ENCODE measurements around the gene PDE9A. TPM values are rescaled to one million over a fixed set of nuclear protein-coding genes. Genes with fewer than 3 reads are reported as not detected.

Gene PDE9A
- polyA plus RNA-seq, 1 experiment, result 0.14 TPM

DNA sequence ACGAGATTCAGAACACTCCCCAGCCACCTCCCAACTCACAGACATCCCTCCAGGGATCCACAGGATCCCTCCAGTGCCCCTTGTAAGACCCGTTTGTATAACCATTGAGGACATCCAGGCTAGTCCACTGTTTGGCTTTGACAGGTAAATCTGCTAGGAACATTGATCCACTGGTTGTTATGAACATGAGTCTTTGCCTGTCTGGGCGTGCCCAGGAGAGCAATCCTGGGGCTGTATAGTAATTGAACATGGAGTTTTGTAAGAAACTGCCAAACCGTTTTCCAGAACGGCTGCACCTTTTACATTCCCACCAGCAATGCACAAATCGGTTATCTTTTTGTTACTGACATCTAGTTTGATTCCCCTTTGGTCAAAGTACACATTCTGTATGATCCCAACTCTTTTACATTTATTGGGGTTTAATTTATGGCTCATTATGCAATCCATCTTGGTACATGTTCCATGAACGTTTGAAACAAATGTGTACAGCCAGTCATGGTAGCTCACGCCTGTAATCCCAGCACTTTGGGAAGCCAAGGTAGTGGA is 137.2 kb downstream of the PDE9A start:
- POLR2A ChIA-PET, result no interaction called here

DNA sequence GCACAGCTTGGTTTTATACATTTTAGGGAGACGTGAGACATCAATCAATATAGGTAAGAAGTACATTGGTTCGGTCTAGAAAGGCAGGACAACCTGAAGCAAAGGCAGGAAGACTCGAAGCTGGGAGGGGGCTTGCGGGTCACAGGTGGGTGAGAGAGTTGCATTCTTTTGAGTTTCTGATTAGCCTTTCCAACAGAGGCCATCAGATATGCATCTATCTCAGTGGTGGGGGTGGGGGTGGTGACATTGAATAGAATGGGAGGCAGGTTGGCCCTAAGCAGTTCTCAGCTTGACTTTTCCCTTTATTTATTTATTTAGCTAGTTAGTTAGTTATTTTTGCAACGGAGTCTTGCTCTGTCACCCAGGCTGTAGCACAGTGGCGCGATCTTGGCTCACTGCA is 140.4 kb downstream of the PDE9A start:
- TF ChIP-seq, protein P1, sequence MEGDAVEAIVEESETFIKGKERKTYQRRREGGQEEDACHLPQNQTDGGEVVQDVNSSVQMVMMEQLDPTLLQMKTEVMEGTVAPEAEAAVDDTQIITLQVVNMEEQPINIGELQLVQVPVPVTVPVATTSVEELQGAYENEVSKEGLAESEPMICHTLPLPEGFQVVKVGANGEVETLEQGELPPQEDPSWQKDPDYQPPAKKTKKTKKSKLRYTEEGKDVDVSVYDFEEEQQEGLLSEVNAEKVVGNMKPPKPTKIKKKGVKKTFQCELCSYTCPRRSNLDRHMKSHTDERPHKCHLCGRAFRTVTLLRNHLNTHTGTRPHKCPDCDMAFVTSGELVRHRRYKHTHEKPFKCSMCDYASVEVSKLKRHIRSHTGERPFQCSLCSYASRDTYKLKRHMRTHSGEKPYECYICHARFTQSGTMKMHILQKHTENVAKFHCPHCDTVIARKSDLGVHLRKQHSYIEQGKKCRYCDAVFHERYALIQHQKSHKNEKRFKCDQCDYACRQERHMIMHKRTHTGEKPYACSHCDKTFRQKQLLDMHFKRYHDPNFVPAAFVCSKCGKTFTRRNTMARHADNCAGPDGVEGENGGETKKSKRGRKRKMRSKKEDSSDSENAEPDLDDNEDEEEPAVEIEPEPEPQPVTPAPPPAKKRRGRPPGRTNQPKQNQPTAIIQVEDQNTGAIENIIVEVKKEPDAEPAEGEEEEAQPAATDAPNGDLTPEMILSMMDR (IDR thresholded peaks at IDR 0.05; ENCODE audit: low read depth, low read length), result no peak
- ChIA-PET POLR2A (no interaction called here), CTCF (no interaction called here)
- Histone ChIP-seq H3K4me3 (ENCODE audit: low read depth, low read length) (no peak overlapping the region), H3K27me3 (ENCODE audit: control insufficient read depth, insufficient read depth, low read length) (no peaks in the 10 kb centered on the region), H3K27ac (ENCODE audit: low read depth, low read length) (no peak overlapping the region), H3K9me3 (ENCODE audit: control insufficient read depth, insufficient read depth, low read length) (no peaks in the 10 kb centered on the region)
- no peak for DNase-seq (ENCODE audit: low read depth, low spot score)

More for the DNA sequence above, 137.2 kb downstream of the PDE9A start:
- H3K9me3 ChIP-seq (ENCODE audit: control insufficient read depth, insufficient read depth, low read length), result no peaks in the 10 kb centered on the region; the same call in 1 of the 2 replicates
- CTCF ChIA-PET, result no interaction called here
- DNase-seq (ENCODE audit: low read depth, low spot score), result no peak
- H3K4me3 ChIP-seq (ENCODE audit: low read depth, low read length), result no peak overlapping the region
- H3K27me3 ChIP-seq (ENCODE audit: control insufficient read depth, insufficient read depth, low read length), result peaks cover 3% of the 10 kb centered on the region
- TF ChIP-seq, protein P1 (IDR thresholded peaks at IDR 0.05; ENCODE audit: low read depth, low read length), result no peak
- no peak overlapping the region for H3K27ac ChIP-seq (ENCODE audit: low read depth, low read length)

DNA sequence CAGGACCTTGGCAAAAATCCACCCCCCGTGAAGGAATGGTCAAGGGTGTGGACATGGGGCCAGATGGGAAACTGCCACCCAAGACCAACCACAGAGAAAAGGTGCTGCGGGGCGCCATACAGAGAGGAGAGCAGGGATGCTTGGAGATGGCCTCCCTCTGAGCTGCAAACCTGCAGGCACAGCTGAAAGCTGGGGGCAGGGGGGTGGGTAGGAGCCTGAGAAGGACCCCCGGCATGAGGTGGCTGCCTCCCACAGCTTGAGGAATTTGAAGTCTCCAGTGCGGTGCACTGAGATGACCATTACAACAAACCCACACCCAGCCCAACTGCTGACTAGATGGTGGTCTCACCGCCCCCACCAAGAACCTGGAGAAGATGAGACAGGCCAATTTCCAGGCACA is 141.1 kb downstream of the PDE9A start:
- Histone ChIP-seq H3K9me3 (ENCODE audit: control insufficient read depth, insufficient read depth, low read length) (no peaks in the 10 kb centered on the region), H3K27me3 (ENCODE audit: control insufficient read depth, insufficient read depth, low read length) (no peaks in the 10 kb centered on the region), H3K4me3 (ENCODE audit: low read depth, low read length) (no peak overlapping the region), H3K27ac (ENCODE audit: low read depth, low read length) (no peak overlapping the region)
- POLR2A ChIA-PET, result interaction anchor here (0.6 kb wide), 1 partner anchor 36 kb away, joined by 7 read pairs; no protein-coding TSS in a partner anchor
- TF ChIP-seq, protein P1 (IDR thresholded peaks at IDR 0.05; ENCODE audit: low read depth, low read length), result no peak
- no peak for DNase-seq (ENCODE audit: low read depth, low spot score)
- CTCF ChIA-PET, result no interaction called here

DNA sequence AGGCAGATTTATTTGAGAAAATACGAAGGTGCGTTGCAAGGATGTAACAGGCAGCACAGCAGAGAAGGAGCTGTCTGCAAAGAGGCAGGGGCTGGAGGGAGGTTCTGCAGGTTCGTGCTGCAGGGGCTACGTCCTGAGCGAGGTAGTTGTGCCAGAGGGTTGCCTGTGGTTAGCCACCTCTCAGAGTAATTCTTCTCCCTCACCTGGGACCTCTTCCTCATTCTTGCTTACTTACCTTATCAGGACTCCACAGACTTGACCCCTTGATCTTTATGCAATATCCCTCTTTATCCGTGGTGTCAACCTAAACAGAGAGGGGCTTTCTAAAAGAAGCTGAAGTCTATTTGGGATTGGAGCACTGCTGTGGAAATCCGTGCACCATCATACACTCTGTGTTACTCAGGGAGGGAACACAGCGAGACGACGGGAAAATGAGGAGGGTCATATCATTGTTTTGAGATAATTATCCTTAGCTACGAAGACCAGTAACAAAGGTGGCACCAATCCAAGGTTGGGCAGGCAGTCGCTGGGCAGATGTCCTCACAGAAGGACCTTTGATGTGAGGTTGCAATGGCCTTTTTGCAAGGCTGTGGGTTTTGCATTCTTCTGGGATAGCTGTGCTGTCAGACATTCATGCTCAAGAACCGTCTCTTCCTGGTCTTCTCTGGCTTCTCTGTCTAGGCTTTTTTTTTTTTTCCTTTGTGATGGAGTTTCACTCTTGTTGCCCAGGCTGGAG is 143.1 kb downstream of the PDE9A start:
- Histone ChIP-seq H3K27ac (ENCODE audit: low read depth, low read length) (no peak overlapping the region), H3K27me3 (ENCODE audit: control insufficient read depth, insufficient read depth, low read length) (peaks cover 2% of the 10 kb centered on the region), H3K9me3 (ENCODE audit: control insufficient read depth, insufficient read depth, low read length) (no peaks in the 10 kb centered on the region), H3K4me3 (ENCODE audit: low read depth, low read length) (no peak overlapping the region)
- no peak for DNase-seq (ENCODE audit: low read depth, low spot score)
- TF ChIP-seq, protein P1 (IDR thresholded peaks at IDR 0.05; ENCODE audit: low read depth, low read length), result no peak
- POLR2A ChIA-PET, result no interaction called here
- CTCF ChIA-PET, result no interaction called here

DNA sequence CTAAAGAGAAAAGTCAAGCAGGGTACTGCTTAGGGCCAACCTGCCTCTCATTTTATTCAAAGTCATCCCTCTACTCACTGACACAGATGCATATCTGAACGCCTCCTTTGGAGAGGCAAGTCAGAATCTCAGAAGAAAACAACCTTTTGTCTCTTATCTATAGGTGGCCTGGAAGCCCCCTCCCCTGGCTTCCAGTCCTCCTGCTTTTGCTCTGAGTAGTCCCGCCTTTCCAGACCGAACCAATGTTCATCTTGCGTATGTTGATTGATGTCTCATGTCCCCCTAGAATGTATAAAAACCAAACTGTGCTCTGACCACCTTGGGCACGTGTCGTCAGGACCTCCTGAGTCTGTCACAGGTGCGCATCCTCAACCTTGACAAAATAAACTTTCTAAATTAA is 144.1 kb downstream of the PDE9A start:
- Histone ChIP-seq H3K27ac (ENCODE audit: low read depth, low read length) (no peak overlapping the region), H3K4me3 (ENCODE audit: low read depth, low read length) (no peak overlapping the region), H3K27me3 (ENCODE audit: control insufficient read depth, insufficient read depth, low read length) (peaks cover 2% of the 10 kb centered on the region), H3K9me3 (ENCODE audit: control insufficient read depth, insufficient read depth, low read length) (no peaks in the 10 kb centered on the region)
- ChIA-PET CTCF (no interaction called here), POLR2A (interaction anchor here (0.6 kb wide), 1 partner anchor 395 kb away, joined by 8 read pairs; no protein-coding TSS in a partner anchor)
- DNase-seq (ENCODE audit: low read depth, low spot score), result no peak
- TF ChIP-seq, protein P1 (IDR thresholded peaks at IDR 0.05; ENCODE audit: low read depth, low read length), result no peak
